ENCODE measurements around the gene CHMP6.
A peak's percentile ranks its signal among the peaks of the same experiment; 100 is the strongest.

CHMP6 gene

DNA sequence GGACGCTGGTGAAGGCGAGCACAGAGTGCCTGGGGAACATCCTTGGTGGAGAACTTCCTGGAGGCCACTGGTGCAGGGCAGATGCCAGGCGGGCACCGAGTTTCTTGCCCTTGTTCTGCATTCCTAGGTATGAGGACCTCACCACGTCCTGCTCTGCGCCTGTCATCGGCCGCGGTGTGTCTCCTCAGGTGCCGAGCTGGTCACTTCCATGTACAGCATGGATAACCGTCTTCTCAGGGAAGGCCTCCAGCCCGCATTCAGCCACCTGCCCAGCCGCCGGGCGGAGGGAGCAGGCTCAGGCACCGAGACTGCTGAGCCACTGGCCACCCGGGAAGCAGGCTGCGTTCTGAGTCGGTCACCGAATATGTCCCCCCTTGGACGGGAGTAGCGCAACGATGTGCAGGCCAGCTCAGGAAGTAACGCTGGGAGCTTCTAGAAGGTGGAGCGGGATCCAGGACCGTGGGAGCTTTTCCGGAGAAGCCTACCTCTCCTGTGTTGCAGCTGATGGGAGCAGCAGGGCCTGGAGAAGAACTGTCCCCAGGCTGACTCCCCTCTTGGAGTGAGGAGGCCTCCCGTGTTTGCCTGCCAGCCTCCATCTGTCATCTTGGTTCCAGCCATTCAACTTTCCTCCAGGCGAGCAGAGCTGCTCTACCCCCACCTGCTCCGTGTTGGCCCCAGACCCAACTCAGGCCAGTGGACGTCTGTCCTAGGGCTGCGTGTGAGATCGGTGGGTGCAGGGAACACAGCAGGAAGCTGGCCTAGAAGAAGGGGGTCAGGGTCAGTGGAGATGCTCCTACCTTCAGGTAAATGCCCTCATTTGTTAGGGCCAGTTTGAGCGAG, 41.2 kb downstream of the CHMP6 start:
- no peak for DNase-seq

DNA sequence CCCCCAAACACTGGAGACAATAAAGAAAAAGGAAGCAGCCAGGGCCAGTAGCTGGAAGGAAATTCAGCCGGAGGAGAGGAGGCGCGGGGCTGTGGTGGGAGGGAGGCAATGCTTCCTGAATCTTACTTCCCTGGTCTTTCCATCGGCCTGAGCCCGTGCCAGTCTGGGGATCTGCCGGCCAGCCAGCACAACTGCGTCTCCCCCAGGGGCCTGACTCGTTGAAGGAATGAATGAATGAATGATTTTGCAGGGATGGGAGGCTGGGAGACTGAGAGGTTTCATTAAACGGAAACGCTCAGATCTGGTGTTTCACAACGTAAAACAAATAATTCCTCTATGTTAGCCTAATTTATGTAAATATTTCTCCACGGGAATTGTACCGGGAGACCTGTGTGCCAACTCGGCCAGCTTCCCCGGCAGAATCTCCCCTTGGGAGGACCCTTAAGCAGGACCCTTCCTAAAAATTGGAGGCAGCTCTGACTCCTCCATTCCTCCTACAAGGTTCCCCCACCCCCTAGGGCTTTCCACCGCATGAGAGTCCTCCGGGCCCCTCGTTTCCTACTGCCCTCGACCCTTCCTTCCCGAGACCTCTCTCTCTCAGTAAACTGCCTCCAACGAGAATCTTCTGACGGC, 42.0 kb downstream of the CHMP6 start:
- no peak for DNase-seq

DNA sequence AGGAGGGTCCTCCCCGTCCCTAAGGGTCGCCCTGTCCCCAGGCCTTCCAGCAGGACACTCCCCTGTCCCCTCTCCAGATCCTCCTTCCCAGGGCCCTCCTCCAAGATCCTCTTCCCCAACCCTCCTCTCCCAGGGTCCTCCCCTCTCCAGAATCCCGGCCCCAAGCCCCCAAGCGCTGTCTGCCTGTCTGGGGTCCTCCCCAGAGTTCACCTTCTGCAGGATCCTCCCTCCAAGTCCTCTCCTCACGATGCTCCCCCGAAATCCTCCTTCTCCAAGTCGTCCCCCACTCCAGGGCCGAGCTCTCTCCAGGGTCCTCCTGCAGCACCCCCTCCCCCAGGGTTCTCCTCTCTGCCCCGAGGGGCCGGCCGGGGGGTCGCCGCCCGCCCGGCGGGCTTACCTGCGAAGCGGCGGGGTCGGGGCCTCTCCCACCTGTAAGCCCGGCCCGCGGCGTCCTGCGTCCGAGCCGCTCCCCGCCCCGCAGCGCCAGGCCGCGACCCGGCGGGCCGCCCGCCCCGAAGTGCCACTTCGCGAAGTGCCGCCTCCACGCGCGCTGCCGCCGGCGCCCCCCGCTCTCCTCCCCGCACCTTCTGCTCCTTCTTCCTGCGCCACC, 42.6 kb downstream of the CHMP6 start:
- DNase-seq = no peak

DNA sequence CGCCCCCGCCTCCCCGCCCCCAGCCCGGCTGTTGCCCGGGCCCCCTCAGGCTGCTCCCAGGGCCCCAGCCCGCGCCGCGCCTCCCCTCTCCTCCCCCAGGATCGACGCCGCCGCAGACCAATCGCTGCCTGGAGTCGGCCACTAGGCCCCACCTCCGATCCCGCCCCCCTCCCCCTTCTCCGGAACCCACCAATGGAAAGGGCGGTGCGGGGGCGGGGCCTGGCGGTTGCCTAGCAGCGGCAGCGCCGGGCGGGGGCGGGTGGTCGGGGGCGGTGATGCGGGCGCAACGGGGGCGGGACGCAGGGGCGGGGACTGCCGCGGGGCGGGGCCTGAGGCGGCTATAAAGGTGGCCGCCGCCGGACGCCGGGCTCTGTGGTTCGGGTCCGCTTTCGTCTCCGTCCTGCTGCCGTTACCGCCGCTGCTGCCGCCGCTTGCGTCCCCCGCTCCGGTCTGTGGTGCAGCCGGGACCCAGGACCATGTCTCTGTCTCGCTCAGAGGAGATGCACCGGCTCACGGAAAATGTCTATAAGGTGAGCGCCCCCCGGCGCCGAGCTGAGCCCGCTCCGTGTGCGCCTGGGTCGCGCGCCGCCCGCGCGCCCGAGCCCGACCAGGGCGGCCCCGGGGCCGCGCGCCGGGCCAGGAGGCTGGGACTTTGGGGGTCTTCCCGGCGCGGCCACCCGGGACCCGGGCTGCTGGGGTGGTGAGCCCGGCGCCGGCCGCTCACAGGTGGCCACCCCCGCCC, 43.3 kb downstream of the CHMP6 start, which contains the start of gene BAIAP2:
Gene BAIAP2, plus strand, starts transcription at position 373 of the 742 bp plus-strand sequence. Its CDS starts 104 bp downstream, at position 477.
- peak; percentile 86 for DNase-seq

DNA sequence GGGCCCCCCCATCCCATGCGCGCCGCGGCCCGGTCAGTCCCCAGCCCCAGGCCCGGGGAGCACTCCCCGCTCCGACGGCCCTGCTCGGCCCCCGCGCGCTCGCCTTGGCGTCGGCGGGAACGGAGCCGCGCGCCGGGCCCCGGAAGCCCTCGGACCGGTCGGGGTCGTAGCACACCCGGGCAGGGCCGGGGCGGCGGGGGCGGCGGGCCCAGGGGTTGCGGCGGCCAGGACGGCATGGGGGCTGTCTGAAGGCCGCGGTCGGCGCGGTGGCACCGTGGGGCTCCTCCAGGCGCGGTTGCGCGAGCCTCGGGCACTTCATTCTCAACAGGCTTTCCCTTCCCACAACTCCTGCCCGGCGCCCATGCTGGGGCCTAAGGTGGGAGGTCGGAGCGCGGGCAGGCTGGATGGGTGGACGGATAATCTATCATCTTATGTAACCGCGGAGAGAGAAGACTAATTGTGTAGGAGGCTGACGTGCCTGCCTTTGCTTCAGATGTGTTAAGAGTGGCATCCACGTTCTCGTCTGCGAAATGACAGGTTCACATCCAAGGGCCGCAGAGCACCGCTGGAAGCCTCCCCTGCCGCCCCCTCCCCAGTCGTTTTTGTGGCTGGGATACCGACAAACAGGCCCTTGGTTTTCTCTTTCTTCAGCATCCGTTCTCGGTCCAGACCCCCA, 44.0 kb downstream of the CHMP6 start:
- no peak for DNase-seq

DNA sequence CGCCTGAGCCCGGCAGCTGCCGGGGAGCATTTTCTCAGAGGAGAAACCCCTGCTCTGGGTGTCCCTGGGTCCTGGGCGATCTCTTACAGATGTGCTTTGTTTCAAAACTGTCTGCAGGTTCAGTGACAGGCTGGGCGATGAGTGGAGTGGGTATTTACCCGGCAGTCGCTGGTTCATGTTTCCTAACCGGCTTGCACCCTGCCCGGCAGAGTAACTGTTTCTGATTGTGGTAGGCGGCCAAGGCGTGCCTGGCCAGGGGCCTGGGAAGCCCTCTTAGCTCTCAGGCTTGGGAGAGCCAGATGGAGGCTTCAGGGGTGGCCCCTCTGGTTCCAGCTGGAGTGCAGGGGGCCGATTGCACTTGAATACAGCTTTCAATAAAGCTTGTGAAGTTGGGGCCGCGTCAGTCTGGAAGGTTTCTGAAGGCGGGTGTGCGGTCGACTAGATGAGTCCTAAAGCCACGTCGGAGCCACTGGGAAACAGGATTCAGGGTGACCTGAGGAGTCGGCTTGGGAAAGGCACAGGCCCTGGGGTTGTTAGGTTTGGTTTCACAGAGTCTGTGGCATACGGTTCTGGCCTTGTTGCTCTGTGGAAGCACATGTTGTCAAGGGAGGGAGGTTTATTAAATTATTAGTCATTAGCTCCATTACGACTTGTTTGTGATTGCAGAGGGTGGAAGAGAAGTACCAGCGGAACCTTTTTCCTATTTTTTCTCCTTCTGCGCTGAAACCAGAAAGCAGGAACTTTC, 44.7 kb downstream of the CHMP6 start:
- no peak for DNase-seq

DNA sequence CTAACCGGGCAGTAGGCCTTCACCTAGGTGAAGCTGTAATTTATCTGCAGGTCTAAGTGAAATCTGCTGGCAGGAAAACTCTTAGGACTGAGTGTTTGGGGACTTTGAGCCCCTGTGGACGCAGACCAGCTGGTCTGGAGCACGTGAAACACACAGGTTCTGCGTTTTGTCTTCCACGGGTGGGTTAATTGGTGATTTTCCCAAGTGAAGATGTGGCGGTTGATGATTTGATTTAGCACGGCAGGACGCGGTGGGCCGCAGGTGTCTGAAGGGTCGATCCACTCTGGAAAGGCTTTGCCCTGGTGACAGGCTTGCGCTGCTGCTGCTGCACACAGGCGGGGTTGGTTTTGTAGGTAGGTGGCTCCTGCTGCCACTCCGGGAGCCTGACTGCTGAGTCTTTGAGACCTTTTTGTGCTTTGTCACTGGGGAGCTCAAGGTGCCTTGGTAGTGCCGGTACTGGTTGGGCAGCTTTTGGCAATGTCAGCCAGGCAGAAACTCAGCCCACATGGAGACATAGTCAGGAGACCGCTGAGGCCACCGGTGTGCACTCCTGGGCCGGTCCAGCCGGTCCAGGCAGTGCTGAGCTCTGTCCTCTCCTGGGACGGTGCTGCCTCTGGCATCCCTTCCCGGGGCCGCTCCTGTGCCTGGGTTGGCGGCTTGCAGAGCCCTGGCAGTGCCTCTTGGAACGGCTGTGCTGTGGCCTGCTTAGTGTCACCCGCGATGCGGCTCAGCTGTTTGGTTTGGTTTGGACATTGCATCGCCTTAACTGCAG, 45.6 kb downstream of the CHMP6 start:
- no peak for DNase-seq

DNA sequence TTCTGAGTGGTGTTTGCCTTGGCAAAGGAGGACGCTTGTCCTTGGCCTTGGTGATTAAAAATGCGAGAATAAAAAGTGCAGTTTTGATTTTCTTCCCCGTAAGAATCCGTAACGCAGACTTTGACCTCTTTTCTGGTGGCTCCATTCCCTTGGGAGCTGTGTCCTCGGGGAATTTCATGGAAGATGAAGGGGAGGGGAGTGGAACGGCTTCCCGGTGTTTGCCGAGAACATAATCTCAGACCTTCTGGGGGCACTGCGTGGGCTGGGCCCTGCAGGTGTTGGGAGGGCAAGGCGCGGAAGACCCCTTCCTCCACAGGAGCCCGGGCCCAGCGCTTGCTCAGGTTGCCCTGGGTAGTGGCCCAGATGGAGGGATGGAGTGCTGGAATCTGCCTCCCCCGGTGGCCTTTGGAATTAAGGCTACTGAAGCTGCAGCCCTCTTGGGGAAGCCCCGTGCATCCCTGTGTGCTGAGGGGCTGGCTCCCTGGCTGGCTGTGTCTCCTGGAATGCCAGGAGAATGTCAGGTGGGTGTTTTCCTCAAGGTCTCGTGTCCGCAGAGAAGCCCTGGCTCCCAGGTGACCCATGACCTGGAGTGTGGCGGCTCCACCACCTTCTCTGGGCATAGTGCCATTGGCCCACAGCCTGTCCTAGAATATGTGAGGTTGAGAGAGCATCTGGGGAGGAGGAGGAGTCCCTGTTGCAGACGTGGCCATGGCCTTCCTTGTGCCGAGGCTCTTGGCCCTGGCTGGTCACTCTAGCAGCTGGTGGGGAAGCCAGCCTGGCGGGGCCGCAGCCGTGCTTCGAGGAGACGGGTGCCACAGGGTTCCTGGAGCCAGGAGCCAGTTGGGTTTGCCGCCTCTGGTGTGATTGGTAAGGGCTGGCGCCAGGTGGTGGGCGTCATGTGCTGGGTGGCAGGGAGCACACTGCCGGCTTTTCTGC, 46.4 kb downstream of the CHMP6 start:
- DNase-seq = no peak

DNA sequence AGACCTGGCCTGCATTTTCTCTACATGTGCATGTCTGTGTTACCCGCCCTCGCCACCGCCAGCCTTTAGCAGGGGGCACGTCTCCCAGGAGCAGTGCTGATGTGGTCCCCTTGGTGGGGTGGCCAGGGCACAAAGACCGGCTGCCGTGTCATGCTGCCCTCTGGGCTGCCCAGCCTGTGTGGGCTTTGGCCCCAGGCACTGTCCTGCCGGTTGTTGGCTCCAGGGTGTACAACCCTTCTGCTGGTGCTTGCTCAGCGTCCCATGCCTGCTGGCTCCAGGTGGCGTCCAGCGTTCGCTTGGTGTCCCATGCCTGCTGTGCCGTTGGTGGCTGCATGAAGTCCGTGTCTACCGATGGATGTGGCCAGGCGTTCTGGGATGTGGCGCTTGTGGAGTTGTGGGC, 47.5 kb downstream of the CHMP6 start:
- DNase-seq = no peak

DNA sequence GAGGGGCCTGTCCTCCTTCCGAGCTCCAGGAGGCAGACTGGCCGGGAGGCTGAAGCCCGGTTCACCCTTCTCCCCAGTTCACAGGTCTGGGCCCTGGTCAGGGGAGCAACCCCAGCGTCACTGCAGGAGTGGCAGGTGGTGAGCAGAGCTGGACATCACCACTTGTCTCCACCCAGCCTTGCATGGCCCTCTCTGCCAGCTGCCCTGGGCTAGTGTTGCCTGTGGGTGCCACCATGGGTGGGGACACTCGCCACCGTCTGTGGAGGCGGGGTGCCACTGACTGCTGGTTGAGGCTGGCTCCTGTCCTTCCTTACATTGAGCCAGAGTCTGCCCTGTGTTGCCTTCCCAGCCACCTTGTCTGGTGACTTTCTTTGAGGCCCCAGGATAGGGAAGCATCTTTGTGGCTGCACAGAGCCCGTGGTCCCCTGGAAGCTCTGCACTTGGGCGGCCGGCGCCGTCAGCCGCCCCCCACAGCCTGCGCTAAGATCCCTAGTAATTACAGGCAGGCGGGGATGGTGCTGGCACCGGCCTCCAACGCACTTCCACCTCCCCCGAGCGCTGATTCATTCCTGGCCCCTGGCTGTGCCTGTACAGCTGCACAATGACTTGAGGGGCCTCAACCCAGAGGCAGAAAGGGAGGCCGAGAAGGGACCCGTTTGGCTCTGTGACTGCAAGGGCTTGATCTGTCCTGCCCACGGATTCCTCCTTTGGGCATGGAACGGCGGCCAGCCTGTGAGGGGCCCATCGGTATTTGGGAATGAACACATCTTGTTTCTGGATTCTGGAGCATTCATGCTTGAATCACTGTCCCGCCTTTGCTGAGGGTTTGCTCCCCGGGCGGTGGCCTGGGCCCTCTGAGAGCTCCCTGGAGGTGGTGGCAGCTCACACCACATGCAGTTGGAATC, 48.5 kb downstream of the CHMP6 start:
- DNase-seq = no peak

DNA sequence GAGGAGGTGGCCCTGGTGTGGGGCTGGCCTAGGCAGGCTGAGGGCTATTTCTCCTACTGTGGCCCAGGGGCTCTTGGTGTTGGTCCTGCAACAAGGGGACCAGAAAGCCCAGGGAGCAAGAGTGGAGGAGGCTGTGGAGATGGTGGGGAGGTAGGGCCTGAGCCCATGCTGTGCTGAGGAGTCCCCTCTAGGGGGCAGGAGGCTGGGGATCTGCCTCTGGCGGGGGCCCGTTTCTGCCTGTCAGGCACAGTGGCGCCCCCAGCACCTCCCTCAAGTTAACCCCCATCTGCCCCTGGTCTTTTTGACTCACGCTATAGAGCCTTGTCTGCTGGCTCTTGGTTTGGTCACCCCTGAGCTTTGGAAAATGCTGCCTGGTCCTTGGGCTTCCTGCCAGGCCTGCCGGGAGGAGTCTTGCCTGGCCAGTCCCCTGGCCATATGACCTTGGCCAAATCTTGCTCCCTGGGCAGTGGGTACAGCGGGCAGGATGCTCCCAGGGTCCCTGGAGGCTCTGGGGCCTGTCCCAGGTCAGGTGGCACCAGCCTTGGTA, 49.2 kb downstream of the CHMP6 start:
- DNase-seq = no peak

DNA sequence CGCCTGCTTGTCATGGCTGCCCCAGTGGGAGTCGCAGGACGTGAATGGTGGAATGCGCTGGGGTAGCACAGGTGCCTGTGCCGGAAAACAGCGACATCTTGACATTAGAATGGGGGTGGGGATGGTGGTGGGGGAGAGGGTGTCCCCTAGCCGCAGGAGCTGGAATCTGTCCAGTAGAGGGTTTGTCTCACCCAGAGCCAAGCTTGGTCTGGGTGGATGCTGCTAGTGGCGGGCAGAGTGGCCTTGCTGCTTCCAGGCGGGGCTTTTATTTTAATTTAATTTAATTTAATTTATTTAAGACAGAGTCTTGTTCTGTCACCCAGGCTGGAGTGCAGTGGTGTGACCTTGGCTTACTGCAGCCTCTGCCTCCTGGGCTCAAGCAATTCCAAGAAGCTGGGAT, 51.0 kb downstream of the CHMP6 start:
- DNase-seq = no peak

DNA sequence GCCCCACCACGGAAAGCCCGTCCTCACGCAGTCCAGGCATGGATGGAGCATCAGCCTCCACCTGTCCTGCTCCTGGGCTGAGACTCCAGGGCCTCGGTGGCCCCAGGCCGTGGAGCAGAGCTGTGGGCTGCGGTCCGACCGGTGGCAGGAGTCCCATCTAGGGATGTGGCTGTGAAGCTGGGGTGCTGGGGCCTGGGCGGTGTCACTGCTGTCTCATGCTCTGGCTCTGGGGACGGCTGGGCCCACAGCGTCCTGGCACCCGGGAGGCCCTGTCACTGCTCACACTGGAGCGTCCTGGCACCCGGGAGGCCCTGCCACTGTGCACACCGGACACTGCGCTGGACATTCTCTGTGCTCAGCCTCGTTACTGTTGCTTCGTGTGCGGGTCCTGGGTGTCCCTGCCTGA, 51.7 kb downstream of the CHMP6 start:
- DNase-seq = no peak

DNA sequence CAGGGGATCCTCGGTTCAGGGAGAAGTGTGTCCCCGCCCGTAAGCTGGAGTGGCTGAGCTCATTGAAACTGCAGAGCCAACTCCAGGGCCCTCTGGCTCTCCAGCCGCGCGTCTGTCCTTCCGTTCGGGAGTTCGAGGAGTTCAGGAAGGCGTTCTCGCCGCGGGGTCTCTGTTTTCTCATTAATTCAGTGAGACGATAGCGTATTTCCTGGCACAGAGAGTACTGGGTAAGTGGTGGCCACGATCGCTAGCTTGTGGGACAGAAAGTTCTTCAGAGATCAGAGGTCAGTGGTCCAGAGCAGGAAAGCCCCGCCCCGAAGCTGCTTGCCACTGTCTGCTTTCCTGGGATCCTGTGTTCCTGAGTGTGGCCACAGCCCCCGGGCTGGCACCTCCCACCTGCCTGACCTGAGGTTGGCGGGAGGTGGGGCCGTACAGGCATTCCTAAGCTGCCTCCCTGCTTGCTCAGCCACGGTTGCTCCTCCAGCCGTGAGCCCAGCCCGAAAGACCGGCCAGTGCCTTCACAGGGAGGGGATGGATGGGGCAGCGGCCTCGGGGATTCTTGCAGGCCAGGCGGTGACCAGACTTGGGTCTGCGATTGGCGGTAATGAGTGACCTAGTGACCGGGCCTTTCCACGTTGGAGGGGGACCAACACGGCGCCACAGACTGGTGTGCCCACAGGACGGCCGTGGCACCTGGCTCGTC, 52.2 kb downstream of the CHMP6 start:
- DNase-seq = no peak

DNA sequence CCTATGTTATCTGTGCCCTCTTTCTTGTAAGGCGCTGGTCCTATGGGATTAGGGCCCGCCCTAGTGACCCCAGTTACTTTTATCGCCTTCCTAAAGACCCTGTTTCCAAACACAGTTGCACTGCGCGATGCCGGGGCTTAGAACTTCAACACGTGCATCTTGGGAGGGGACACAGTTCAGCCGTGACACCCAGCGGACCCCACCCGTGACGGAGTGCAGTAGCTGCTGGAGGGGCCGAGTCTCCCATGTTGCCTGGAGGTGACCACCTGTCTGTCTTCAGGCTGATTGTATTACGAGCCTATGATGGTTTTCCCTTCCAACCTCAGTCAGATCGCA, 52.8 kb downstream of the CHMP6 start:
- no peak for DNase-seq

DNA sequence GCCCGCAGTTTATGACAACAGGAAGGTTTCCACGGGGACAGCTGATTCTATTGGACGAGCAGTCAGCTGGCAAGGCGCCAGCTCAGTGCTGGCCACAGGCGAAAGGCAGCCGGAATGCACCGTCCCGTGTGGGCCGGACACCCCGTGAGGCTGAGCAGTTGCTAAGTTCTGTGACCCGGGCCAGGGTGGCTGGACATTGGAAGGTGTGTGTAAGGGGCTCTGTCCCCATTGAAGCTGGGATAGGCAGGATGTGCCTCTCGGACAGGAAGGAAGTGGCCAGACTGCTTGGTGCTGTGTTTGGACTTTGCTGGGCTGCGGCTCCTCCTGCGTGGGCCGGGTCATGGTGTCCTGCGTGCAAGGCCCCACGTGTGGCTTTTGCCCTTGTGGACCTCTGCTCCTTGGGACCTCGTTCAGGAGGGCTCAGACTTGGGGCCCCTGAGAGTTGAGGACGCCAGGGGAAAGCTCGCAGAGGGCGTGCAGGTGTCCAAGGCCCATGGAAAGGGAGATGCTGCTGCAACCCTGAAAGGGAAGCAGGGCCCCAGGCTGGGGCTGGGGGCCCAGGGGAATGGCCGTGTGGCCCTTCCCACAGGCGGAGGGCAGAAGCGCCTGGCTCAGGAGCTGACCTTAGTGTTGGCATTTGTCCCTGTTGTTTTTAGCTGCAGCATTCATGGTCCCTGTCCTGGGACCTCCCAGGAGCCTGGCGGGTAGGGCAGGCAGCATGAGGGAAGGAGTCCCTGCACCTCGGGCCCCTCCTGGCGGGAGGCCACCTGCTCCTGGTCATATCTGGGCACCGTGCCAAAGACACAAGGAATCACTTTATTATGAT, 53.3 kb downstream of the CHMP6 start:
- DNase-seq = peak; percentile 57

DNA sequence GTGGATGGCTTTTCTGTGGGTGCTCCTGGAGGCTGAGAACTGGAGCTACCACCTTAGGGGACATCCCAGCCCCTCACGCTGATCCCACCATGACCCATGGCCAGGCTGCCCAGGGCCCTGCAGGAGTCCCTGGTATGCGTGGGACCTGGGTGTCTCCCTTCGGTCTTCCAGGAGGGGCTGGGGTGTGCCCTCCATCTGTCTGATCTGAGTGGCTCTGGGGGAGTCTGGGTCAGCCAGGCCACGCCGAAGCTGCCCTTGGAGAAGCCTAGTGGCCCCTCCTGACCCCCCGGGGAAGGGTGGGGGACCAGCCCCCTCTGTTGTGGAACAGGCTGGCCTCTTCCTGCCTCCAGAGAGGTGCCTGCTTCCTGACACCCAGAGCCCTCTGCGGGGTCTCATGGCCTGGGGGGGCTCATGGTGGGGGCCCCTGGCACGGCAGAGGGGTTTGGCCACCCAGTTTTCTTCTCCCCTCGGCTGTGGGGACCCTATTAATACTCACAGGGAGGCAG, 54.0 kb downstream of the CHMP6 start:
- no peak for DNase-seq
